Heart right ventricle (tissue), 16 donors: ENCODE results near the gene DND1. TPM values are rescaled to one million over a fixed set of nuclear protein-coding genes. Genes with fewer than 3 reads are reported as not detected.
A peak's percentile ranks its signal among the peaks of the same experiment; 100 is the strongest.

ENCODE experiments used
- ATAC-seq, 8 donors: fragments of 200-7000 bp; cut with Tn5 transposase; one replicate each; pipeline ENCODE4 v1.9.1; 2020; ENCODE audit warnings: mild to moderate bottlenecking in 8 of 8, moderate library complexity in 8 of 8, moderate number of reproducible peaks in 1 of 8
- DNase-seq, 2 donors: peaks; one replicate each; pipeline ENCODE4 v3.0.0-alpha.2; 2020
- H3K27ac ChIP-seq, 10 donors: fragments of 200-600 bp; sonication (generic) in 2 of 10; one replicate each; pipeline versions ENCODE4 v1.5.0 to v1.8.0; 2020 to 2022; ENCODE audit warnings: mild to moderate bottlenecking in 3 of 10
- H3K27me3 ChIP-seq, 7 donors: fragments of 200-600 bp; one replicate each; pipeline ENCODE4 v1.8.0; 2021 to 2022; ENCODE audit warnings: mild to moderate bottlenecking in 2 of 7
- H3K36me3 ChIP-seq, 9 donors: fragments of 200-600 bp; sonication (generic) in 1 of 9; one replicate each; pipeline versions ENCODE4 v1.5.0 to v1.8.0; 2020 to 2022; ENCODE audit warnings: mild to moderate bottlenecking in 2 of 9
- H3K4me1 ChIP-seq, 9 donors: fragments of 200-600 bp; sonication (generic) in 1 of 9; one replicate each; pipeline versions ENCODE4 v1.5.0 to v1.8.0; 2020 to 2022; ENCODE audit warnings: mild to moderate bottlenecking in 4 of 9
- H3K4me3 ChIP-seq, 10 donors: fragments of 200-600 bp; sonication (generic) in 2 of 10; one replicate each; pipeline versions ENCODE4 v1.5.0 to v1.8.0; 2020 to 2022; ENCODE audit warnings: mild to moderate bottlenecking in 7 of 10, moderate library complexity in 2 of 10
- H3K9me3 ChIP-seq, 11 donors: fragments of 200-600 bp in 10 of 11; sonication (generic) in 2 of 11; one replicate each; pipeline versions ENCODE4 v1.5.0 to v1.8.0; 2013 to 2022; ENCODE audit warnings: mild to moderate bottlenecking in 2 of 11, control low read depth in 1 of 11, moderate library complexity in 1 of 11
- WGBS, 2 donors: extraction: QIAGEN DNeasy Blood & Tissue Kit; methylation state at CpG; one replicate each; pipeline ENCODE4 v1.1.7; 2013; ENCODE audit warnings: inconsistent platforms in 1 of 2; 5-methylcytosine and 5-hydroxymethylcytosine counted together
- intact Hi-C, 10 donors: fragments of 100-400 bp; cut with DNase I; formaldehyde crosslinking; loops; one replicate each; pipeline versions ENCODE4 v1.11.1 to v1.14.2; 2022
- polyA plus RNA-seq, 2 donors: library from polyadenylated mRNA; stranded (reverse); fragments of 200-250 nt; gene quantifications; one replicate each; pipeline ENCODE4 v1.2.3, GENCODE V29; 2013
- total RNA-seq, 10 donors: library from RNA; stranded (reverse); fragmentation: NEBNext Ultra II Directional in 3 of 10; extraction: Animal tissue kit (Norgen Biotek cat#: 25700) in 3 of 10; gene quantifications; one replicate each; pipeline versions ENCODE4 v1.2.1 to v1.2.4, GENCODE V29; 2021 to 2023
- TF ChIP-seq, protein P1 (sequence below), 9 donors: fragments of 200-600 bp; sonication (generic) in 2 of 9; IDR thresholded peaks; one replicate each; pipeline versions ENCODE4 v1.5.0 to v1.8.0; 2021 to 2022; ENCODE audit warnings: antibody characterized with exemption in 9 of 9, mild to moderate bottlenecking in 5 of 9, moderate library complexity in 1 of 9
- donor health status: Arrhythmogenic right ventricular cardiomyopathy.
- donor health status: ischemic (EF 13 %, LVEDD 7.1; RV severe dilation, severe dysfunction).
- donor health status: healthy with polysubstance abuse.
- donor health status: DM: no; HTN: yes; CAD: no.
- donor health status: DM: no; HTN: no; CAD: no.
- donor health status: ischemic (EF 25% LVEDD 6.9; RV normal size, moderate dysfunction).
- donor health status: ischemic (EF 25% LVEDD 5.7; RV mildly dilated, moderate dysfunction).
- donor health status: healthy.
- donor health status: DM: yes; HTN: yes; CAD: no.
- donor health status: Ischemic cardiomyopathy.
- donor health status: ischemic (EF 35%, LVEDD 5.7; RV mildly dilated, moderate dysfunction).
- donor health status: nonischemic (EF 11% LVEDD 7.7; RV severe dilation, severe dysfunction).
- donor health status: DM: yes; HTN: yes; CAD: no.
- donor health status: PGD.
- donor health status: ischemic (EF 29% LVEDD 5.4; RV normal size, mild dysfunction).
- donor health status: nonischemic (EF 23%, LVEDD 6.1; RV moderate dilation, normal function).

The DND1 gene
- total and polyA plus RNA-seq, 12 donors: 0.17 to 2.0 (median 0.34) TPM; not detected in 1

DNA sequence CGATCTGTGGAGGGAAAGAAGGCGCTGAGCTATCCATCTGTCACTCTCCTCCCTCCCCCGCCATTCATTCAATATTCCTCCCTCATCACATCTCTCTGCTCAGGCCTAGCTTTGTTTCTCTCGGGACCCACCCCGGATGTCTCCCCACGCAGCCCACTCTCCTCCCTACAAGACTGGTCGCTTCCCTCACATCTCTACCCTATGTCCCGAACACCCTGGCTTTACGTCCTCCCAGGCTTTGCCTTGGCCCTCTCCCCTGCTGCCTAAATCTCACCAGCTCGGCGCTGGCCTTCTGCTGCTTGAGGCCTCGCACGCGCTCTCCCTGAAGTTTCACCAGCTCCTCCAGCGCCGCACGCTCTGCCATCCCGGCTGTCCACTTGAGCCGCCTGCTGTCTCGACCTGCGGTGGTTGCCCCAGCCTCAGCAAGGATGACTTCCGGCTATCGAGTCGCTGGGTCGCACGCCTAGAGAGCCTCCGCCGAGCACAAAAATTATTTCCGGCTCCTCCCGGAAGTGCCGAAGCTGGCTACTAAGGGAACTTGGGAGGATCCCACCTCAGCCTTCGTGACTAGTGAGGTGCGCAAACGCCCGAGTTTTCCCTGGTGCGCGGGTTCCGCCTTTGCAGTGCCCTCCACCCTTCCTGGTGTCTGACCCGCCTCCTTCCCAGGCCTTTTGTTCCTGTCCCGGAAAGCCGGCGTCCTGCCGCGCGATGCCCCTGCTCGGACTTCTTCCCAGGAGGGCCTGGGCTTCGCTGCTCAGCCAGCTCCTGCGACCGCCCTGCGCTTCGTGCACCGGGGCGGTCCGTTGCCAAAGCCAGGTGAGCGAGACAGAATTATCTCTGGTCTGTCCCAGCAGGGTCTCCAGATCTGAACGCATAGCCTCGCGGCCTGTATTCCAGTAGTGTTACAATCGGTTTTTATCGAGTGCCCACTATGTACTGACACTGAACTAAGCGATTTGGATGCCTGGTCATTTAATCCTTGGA, 17.9 kb upstream of the DND1 start, which contains the start of the genes HARS1 and HARS2:
Gene HARS1, minus strand, starts transcription at position 430 of the 984 bp plus-strand sequence. Its CDS starts 66 bp downstream, at position 364.
Gene HARS2, plus strand, starts transcription at position 515 of the 984 bp plus-strand sequence. Its CDS starts 194 bp downstream, at position 709.
- H3K27me3 ChIP-seq: no peaks in the 10 kb centered on the region
- H3K36me3 ChIP-seq: peaks cover 0 to 68% (median 40%) of the 10 kb centered on the region in 9 donors
- 0 to 1% methylated on average over 61 of the region's 61 CpGs for WGBS, 2 donors
- H3K9me3 ChIP-seq: no peaks in the 10 kb centered on the region
- intact Hi-C loops: loop anchor here in 2 of 10 donors (2.0 to 10.0 kb wide), 3 partner anchors 26 to 286 kb away; partner anchors contain the start of genes ANKHD1 (in 1 of the 2), IK (in 1 of the 2), NDUFA2 (in 1 of the 2) and WDR55 (in 1 of the 2)
- H3K4me1 ChIP-seq: peaks cover 0 to 44% (median 32%) of the 10 kb centered on the region in 9 donors
- peak within 1 kb of the TSS; percentile 60 to 96 (median 83) for H3K4me3 ChIP-seq
- peak within 1 kb of the TSS; percentile 65 to 96 (median 88) for H3K27ac ChIP-seq
- DNase-seq (peak; percentile 87 to 92), ATAC-seq (peak; percentile 97 to 99 (median 98))
- TF ChIP-seq, protein P1, sequence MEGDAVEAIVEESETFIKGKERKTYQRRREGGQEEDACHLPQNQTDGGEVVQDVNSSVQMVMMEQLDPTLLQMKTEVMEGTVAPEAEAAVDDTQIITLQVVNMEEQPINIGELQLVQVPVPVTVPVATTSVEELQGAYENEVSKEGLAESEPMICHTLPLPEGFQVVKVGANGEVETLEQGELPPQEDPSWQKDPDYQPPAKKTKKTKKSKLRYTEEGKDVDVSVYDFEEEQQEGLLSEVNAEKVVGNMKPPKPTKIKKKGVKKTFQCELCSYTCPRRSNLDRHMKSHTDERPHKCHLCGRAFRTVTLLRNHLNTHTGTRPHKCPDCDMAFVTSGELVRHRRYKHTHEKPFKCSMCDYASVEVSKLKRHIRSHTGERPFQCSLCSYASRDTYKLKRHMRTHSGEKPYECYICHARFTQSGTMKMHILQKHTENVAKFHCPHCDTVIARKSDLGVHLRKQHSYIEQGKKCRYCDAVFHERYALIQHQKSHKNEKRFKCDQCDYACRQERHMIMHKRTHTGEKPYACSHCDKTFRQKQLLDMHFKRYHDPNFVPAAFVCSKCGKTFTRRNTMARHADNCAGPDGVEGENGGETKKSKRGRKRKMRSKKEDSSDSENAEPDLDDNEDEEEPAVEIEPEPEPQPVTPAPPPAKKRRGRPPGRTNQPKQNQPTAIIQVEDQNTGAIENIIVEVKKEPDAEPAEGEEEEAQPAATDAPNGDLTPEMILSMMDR (IDR thresholded peaks at IDR 0.05): peak in 2 of 9 donors; percentile 30 to 38

DNA sequence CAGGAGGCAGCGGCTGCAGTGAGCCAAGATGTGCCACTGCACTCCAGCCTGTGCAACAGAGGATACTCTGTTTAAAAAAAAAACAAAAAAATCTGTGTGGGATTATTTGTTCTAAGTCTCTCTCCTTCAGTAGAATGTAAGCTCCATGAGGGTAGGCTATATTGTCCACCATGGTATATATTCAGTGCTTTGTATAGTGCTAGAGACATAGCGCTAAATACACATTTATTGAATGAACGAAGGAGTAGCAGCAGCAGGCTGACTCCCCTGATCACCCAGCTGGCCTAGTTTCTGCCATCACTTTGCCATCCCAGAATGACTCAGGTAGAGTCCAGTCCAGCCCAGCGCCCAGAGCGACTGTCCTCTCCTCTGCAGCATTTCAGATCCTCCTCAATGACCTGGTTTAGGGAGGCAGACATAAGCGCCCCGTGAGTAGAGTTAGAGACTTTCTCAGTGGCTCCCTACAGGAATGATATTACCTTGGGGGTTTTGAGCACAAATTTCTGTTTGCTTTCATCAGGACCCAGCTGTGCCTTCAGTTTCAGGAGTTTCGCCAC, 17.1 kb upstream of the DND1 start:
- Histone ChIP-seq H3K4me1 (peaks cover 0 to 44% (median 32%) of the 10 kb centered on the region in 9 donors), H3K9me3 (no peaks in the 10 kb centered on the region), H3K27me3 (no peaks in the 10 kb centered on the region), H3K36me3 (peaks cover 0 to 68% (median 33%) of the 10 kb centered on the region in 9 donors), H3K27ac (peak overlapping the region in 9 of 10 donors; percentile 84 to 96 (median 88)), H3K4me3 (peak overlapping the region; percentile 60 to 96 (median 83))
- TF ChIP-seq, protein P1 (IDR thresholded peaks at IDR 0.05): no peak
- intact Hi-C loops: loop anchor here in 2 of 10 donors (2.0 to 10.0 kb wide), 3 partner anchors 26 to 286 kb away; partner anchors contain the start of genes ANKHD1 (in 1 of the 2), IK (in 1 of the 2), NDUFA2 (in 1 of the 2) and WDR55 (in 1 of the 2)
- WGBS, 2 donors: 59 to 61% methylated on average over 8 of the region's 8 CpGs
- no peak for DNase-seq
- peak in 1 of 8 donors; percentile 6 for ATAC-seq

DNA sequence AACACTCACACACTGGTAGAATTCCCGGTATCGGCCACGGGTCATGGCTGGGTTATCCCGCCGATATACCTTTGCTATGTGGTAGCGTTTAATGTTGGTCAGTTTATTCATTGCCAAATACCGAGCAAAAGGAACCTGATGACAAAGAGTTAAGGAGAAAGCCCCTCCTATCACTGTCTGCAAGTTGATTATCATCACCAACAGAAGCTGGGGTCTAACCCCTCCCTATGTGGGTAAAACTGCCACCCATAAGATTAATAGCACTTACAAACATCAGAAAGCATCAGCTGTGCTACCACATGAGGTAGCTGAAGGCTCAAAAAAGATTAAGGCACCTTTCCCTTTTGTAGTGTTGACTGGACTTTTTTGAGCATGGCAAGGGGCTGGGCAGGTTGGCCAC, 5.6 kb upstream of the DND1 start:
- DNase-seq: no peak
- no peaks in the 10 kb centered on the region for H3K27me3 ChIP-seq
- H3K9me3 ChIP-seq: no peaks in the 10 kb centered on the region
- H3K36me3 ChIP-seq: peaks cover 0 to 100% (median 54%) of the 10 kb centered on the region in 9 donors
- intact Hi-C loops: no loop called here
- ATAC-seq: no peak
- 97 to 98% methylated on average over 7 of the region's 7 CpGs for WGBS, 2 donors
- H3K4me3 ChIP-seq: no peak overlapping the region
- TF ChIP-seq, protein P1 (IDR thresholded peaks at IDR 0.05): no peak
- H3K4me1 ChIP-seq: no peaks in the 10 kb centered on the region
- H3K27ac ChIP-seq: no peak overlapping the region

DNA sequence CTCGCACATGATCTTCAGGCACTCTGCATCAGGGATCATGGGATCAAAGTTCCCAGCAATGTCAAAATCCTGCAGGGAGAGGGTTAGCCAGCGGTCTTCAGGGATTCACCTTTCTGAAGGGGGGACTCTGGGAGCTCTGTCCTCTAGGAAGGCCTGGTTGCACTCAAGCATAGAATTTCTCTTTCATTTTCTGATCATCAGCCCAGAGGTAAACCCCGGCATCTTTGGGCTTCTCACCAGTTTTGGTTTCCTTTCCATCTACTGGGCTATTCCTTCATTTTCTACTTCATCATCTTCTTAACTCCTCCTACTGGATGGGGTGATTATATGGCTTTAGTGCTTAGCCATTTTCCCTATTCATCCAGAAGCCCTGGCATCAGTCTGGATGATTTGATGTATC, 4.6 kb upstream of the DND1 start:
- Histone ChIP-seq H3K9me3 (no peaks in the 10 kb centered on the region), H3K4me1 (no peaks in the 10 kb centered on the region), H3K27ac (no peak overlapping the region), H3K36me3 (peaks cover 0 to 100% (median 63%) of the 10 kb centered on the region in 9 donors), H3K27me3 (no peaks in the 10 kb centered on the region), H3K4me3 (no peak overlapping the region)
- DNase-seq (no peak), ATAC-seq (no peak)
- TF ChIP-seq, protein P1 (IDR thresholded peaks at IDR 0.05): no peak
- 79 to 96% methylated on average over 3 of the region's 3 CpGs for whole genome bisulfite sequencing, 2 donors
- intact Hi-C loops: no loop called here
